OCI-LY7 (cell line): ENCODE results near the gene IPPK. TPM values are rescaled to one million over a fixed set of nuclear protein-coding genes. Genes with fewer than 3 reads are reported as not detected.

Source experiments
- BruUV-seq: library from RNA; stranded (reverse); fragments of 400-500 nt; replicated peaks from 2 replicates; lab custom pipeline; 2021; lab: Mats Ljungman, UMichigan
- CTCF ChIA-PET: fragments of 300-600 bp; sonication (Branson Sonifier 250); formaldehyde crosslinking; loops from one replicate; lab custom pipeline; 2022; ENCODE audit warnings: antibody characterized with exemption; ENCODE audit not compliant: unreplicated experiment; lab: Charles Lee
- POLR2A ChIA-PET: fragments of 300-600 bp; sonication (Branson Sonifier 250); formaldehyde crosslinking; loops from one replicate; lab custom pipeline; 2022; ENCODE audit warnings: antibody characterized with exemption; lab: Charles Lee
- DNase-seq: peaks from one replicate; pipeline ENCODE4 v3.0.0-alpha.2; 2015; ENCODE audit warnings: low spot score
- H2AFZ ChIP-seq: fragments of 200-600 bp; sonication (generic), shearing (Covaris generic); 2 replicates; pipeline ENCODE4 v1.6.1; 2014; ENCODE audit warnings: mild to moderate bottlenecking, antibody characterized with exemption, low read length, moderate library complexity
- H3K27ac ChIP-seq: fragments of 200-600 bp; sonication (generic); 2 replicates; pipeline ENCODE4 v1.5.1; 2014; ENCODE audit warnings: mixed run types, low read depth, mild to moderate bottlenecking, moderate library complexity, low read length, inconsistent platforms; ENCODE audit not compliant: poor library complexity, severe bottlenecking
- H3K36me3 ChIP-seq: fragments of 200-600 bp; sonication (generic); 2 replicates; pipeline ENCODE4 v1.6.1; 2014; ENCODE audit warnings: mild to moderate bottlenecking, antibody characterized with exemption, low read length, moderate library complexity, mixed read lengths; ENCODE audit not compliant: insufficient read depth
- H3K4me1 ChIP-seq: fragments of 200-600 bp; sonication (generic); 2 replicates; pipeline ENCODE4 v1.5.1; 2014; ENCODE audit warnings: mild to moderate bottlenecking, low read length; ENCODE audit not compliant: insufficient read depth, poor library complexity, severe bottlenecking
- H3K4me2 ChIP-seq: fragments of 200-600 bp; sonication (generic); 2 replicates; pipeline ENCODE4 v1.6.1; 2014; ENCODE audit warnings: mild to moderate bottlenecking, low read length
- H3K4me3 ChIP-seq: fragments of 200-600 bp; sonication (generic); 2 replicates; pipeline ENCODE4 v1.5.1; 2014; ENCODE audit warnings: mild to moderate bottlenecking, low read depth, low read length; ENCODE audit not compliant: poor library complexity, severe bottlenecking
- H3K79me2 ChIP-seq: fragments of 200-600 bp; sonication (generic); 2 replicates; pipeline ENCODE4 v1.6.1; 2016; ENCODE audit warnings: low read depth, mild to moderate bottlenecking, low read length, moderate library complexity, mixed read lengths; ENCODE audit not compliant: insufficient read depth
- H3K9me2 ChIP-seq: fragments of 200-600 bp; sonication (generic); 2 replicates; pipeline ENCODE4 v1.6.1; 2016; ENCODE audit warnings: mild to moderate bottlenecking, low read length, mixed read lengths; ENCODE audit not compliant: insufficient read depth
- H3K9me3 ChIP-seq: fragments of 200-600 bp; sonication (generic); 2 replicates; pipeline ENCODE4 v1.6.1; 2014; ENCODE audit warnings: mild to moderate bottlenecking, mixed run types, low read length, mixed read lengths
- H4K20me1 ChIP-seq: fragments of 200-600 bp; sonication (generic); 2 replicates; pipeline ENCODE4 v1.6.1; 2014; ENCODE audit warnings: mild to moderate bottlenecking, antibody characterized with exemption, low read length, moderate library complexity, mixed read lengths; ENCODE audit not compliant: insufficient read depth
- EZH2phosphoT487 ChIP-seq: fragments of 200-600 bp; sonication (generic); IDR thresholded peaks from 2 replicates; pipeline ENCODE4 v1.6.1; 2018; ENCODE audit warnings: low read depth, borderline replicate concordance, mild to moderate bottlenecking, mixed run types, antibody characterized with exemption, low read length, moderate library complexity, mixed read lengths
- intact Hi-C: fragments of 100-400 bp; cut with micrococcal nuclease; formaldehyde crosslinking; loops from one replicate; pipeline ENCODE4 v1.10.0; 2022; ENCODE audit not compliant: unreplicated experiment
- total RNA-seq, 2 experiments: library from RNA; depleted of rRNA in 1 of 2; stranded (reverse); fragments of >200 nt in 1 of 2; shearing (Covaris generic) in 1 of 2; gene quantifications; 2 replicates each; pipeline ENCODE4 v1.2.3, GENCODE V29; 2014 to 2022
- TF ChIP-seq, protein P1 (sequence below): fragments of 200-600 bp; sonication (generic); conservative IDR thresholded peaks from 2 replicates; pipeline ENCODE4 v1.5.1; 2014; ENCODE audit warnings: mild to moderate bottlenecking, antibody characterized with exemption, low read length, moderate library complexity, mixed read lengths

IPPK gene
- total RNA-seq, 2 experiments from 2014 or later = 10.3 to 12.7 TPM

DNA sequence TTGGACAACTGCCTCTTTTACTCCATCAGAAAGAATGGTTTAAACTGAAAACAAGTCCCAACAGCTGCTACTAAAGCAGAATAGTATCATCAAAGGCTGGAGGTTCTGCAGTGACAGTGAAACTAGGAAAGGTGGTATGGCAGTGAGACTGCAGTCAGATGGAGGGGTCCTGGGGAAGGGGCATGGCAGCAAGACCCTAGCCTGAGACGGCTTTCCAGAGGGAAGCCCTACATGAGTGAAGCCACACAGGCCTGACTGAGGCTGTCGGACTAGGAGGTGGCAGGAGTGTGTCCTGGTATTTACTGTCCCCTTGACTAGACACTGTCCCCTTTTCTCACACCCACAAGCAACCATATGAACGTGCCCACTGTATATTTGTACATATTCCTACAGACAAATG is 40.4 kb upstream of the IPPK start:
- Histone ChIP-seq H3K27ac (no peak overlapping the region), H3K4me3 (no peak overlapping the region), H3K79me2 (no peaks in the 10 kb centered on the region), H2AFZ (no peak overlapping the region), H3K4me2 (no peak overlapping the region), H3K9me3 (no peaks in the 10 kb centered on the region), H3K4me1 (peaks cover 7% of the 10 kb centered on the region), H4K20me1 (0 out of 2 replicates have a peak, but pooled peaks cover 3% of the 10 kb centered on the region), H3K9me2 (no peaks in the 10 kb centered on the region), H3K36me3 (peaks cover 67% of the 10 kb centered on the region)
- intact Hi-C loops = no loop called here
- CTCF ChIA-PET = no interaction called here
- TF ChIP-seq, protein P1, sequence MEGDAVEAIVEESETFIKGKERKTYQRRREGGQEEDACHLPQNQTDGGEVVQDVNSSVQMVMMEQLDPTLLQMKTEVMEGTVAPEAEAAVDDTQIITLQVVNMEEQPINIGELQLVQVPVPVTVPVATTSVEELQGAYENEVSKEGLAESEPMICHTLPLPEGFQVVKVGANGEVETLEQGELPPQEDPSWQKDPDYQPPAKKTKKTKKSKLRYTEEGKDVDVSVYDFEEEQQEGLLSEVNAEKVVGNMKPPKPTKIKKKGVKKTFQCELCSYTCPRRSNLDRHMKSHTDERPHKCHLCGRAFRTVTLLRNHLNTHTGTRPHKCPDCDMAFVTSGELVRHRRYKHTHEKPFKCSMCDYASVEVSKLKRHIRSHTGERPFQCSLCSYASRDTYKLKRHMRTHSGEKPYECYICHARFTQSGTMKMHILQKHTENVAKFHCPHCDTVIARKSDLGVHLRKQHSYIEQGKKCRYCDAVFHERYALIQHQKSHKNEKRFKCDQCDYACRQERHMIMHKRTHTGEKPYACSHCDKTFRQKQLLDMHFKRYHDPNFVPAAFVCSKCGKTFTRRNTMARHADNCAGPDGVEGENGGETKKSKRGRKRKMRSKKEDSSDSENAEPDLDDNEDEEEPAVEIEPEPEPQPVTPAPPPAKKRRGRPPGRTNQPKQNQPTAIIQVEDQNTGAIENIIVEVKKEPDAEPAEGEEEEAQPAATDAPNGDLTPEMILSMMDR = no peak
- TF ChIP-seq EZH2phosphoT487 = no peak
- POLR2A ChIA-PET = no interaction called here
- DNase-seq = no peak
- BruUV-seq = no TSS peak

GRCh38 chr9:92709954-92710353 is 40.0 kb upstream of the IPPK start:
- no peak overlapping the region for H2AFZ ChIP-seq
- BruUV-seq = no TSS peak
- no peaks in the 10 kb centered on the region for H3K79me2 ChIP-seq
- CTCF ChIA-PET = no interaction called here
- H3K9me3 ChIP-seq = no peaks in the 10 kb centered on the region
- no peak overlapping the region for H3K4me3 ChIP-seq
- H3K27ac ChIP-seq = no peak overlapping the region
- H3K9me2 ChIP-seq = no peaks in the 10 kb centered on the region
- intact Hi-C loops = loop anchor here (5.0 kb wide), 1 partner anchor 573 kb away; no protein-coding TSS in a partner anchor
- H3K36me3 ChIP-seq = peaks cover 63% of the 10 kb centered on the region
- H3K4me1 ChIP-seq = peaks cover 7% of the 10 kb centered on the region
- TF ChIP-seq, protein P1 = no peak
- TF ChIP-seq EZH2phosphoT487 = no peak
- POLR2A ChIA-PET = no interaction called here
- no peak for DNase-seq
- no peak overlapping the region for H3K4me2 ChIP-seq
- 0 out of 2 replicates have a peak, but pooled peaks cover 3% of the 10 kb centered on the region for H4K20me1 ChIP-seq

DNA sequence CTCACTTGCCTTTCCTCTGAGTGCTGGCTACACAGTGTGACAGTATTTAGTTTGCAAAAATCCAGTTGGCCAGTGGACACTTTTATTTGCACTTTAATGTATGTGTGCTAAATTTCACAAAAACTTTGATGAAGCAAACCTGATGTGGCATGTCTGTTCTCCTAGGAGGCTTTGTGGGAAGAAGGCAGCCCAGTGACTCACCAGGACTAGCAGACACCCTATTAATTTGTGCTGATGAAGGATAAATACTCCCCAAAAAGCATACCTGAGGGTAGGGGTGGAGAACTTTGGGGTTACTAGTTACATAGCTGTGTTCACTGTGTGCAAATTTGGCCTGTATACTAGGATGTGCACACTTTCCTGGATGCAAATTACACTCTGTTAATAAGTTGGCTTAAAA is 39.3 kb upstream of the IPPK start:
- ChIA-PET CTCF (no interaction called here), POLR2A (no interaction called here)
- Histone ChIP-seq H3K36me3 (peaks cover 56% of the 10 kb centered on the region), H4K20me1 (0 out of 2 replicates have a peak, but pooled peaks cover 3% of the 10 kb centered on the region), H3K79me2 (no peaks in the 10 kb centered on the region), H3K27ac (no peak overlapping the region), H3K4me1 (peaks cover 7% of the 10 kb centered on the region), H2AFZ (no peak overlapping the region), H3K4me3 (no peak overlapping the region), H3K9me3 (no peaks in the 10 kb centered on the region), H3K4me2 (no peak overlapping the region), H3K9me2 (no peaks in the 10 kb centered on the region)
- intact Hi-C loops = loop anchor here (5.0 kb wide), 1 partner anchor 572 kb away; no protein-coding TSS in a partner anchor
- DNase-seq = no peak
- no TSS peak for BruUV-seq
- no peak for TF ChIP-seq EZH2phosphoT487
- TF ChIP-seq, protein P1 = no peak
